HT-29 (cell line): ENCODE data around the gene FRAS1. TPM values are rescaled to one million over a fixed set of nuclear protein-coding genes. Genes with fewer than 3 reads are reported as not detected.
A peak's percentile ranks its signal among the peaks of the same experiment; 100 is the strongest.
"Not testable (repeated sequence)": the region's sequence is repeated elsewhere in the genome, so short reads cannot be mapped to it uniquely, and the experiment has no call there.

Source experiments
- DNase-seq: peaks from one replicate; pipeline ENCODE4 v3.0.0-alpha.2; 2015; ENCODE audit warnings: low spot score
- total RNA-seq: library from RNA; depleted of rRNA; stranded (reverse); fragments of >200 nt; shearing (Covaris generic); gene quantifications from 2 replicates; pipeline ENCODE4 v1.2.3, GENCODE V29; 2014

Gene FRAS1
- total RNA-seq, 1 experiment from 2014 or later, result 18.9 TPM

GRCh38 chr4:78424461-78424860, 367.3 kb downstream of the FRAS1 start:
- DNase-seq, result no peak

DNA sequence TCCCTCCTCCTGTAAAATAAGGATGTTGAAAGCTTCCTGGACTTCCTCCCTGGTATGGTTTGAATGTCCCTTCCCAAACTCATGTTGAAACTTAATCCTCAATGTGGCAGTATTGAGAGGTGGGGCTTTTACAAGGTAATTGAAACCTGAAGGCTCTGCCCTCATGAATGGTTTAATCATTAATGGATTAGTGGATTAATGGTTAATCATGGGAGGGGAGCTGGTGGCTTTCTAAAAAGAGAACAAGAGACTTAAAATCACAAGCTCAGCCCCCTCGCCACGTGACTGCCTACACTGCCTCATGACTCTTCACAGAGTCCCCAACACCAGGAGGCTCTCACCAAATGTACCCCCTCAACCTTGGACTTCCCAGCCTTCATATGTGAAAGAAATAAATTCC, 369.8 kb downstream of the FRAS1 start:
- DNase-seq, result peak; percentile 64

DNA sequence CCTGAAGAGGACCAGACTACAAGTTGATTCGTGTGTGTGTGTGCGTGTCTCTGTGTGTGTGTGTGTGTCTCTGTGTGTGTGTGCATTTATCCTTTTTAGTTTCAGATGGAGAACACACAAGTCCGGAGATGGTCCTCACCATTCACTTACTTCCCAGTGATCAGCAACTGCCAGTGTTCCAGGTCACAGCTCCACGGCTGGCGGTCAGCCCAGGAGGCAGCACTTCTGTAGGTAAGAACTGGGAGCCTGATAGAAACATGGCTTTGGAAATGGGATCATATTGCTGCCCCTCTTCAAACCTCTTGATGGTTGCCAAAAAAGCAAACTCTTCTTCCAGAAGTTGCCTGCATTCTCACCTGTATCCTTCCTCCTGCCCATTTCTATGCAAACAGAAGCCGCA, 371.9 kb downstream of the FRAS1 start:
- DNase-seq, result no peak

- no peak for DNase-seq
Measured at GRCh38 chr4:78432896-78433295, 375.8 kb downstream of the FRAS1 start.

GRCh38 chr4:78437608-78438088, 380.5 kb downstream of the FRAS1 start:
- no peak for DNase-seq

- peak; percentile 12 for DNase-seq
Measured at GRCh38 chr4:78439328-78439727, 382.2 kb downstream of the FRAS1 start.

DNA sequence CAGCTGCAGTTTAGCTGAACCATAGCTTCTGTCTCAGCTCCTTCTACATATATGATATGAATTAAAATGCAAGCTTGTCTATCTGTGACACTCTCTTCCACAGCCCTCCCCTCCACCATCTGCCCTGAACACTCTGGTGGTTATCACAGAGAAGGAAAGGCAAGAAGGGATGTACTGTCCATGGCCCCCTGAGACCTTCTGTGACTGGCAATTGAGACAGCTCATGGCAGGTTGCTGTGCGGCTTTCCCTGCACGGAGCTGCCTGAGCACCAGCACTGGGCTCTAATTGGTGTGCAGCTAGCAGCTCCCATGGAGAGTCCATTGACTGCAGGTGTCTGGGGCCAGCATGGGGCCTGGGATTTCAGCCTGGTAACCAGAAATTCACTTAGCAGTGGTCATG, 384.6 kb downstream of the FRAS1 start:
- DNase-seq, result no peak

- no peak for DNase-seq
Measured at GRCh38 chr4:78446619-78447018, 389.5 kb downstream of the FRAS1 start.

DNA sequence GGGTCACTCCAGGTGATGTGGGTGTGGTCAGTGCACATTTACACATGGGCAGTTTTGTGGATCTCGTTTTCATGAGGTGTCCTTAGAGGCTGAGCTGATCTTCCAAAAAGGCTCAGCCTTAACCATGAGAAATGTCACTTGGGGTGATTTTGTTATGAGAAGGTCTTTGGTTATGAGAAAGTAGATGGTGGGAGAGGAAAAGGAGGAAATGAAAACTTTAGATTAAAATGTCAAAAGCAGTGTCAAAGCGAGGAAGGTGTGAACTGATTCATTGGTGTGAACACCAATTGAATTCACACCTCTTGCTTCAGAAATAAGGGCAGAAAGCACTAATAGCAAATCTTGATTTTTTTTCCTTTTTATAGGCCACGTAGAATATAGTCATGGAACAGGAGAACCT, 394.3 kb downstream of the FRAS1 start:
- no peak for DNase-seq

GRCh38 chr4:78454016-78454415, 396.9 kb downstream of the FRAS1 start:
- no peak for DNase-seq

DNA sequence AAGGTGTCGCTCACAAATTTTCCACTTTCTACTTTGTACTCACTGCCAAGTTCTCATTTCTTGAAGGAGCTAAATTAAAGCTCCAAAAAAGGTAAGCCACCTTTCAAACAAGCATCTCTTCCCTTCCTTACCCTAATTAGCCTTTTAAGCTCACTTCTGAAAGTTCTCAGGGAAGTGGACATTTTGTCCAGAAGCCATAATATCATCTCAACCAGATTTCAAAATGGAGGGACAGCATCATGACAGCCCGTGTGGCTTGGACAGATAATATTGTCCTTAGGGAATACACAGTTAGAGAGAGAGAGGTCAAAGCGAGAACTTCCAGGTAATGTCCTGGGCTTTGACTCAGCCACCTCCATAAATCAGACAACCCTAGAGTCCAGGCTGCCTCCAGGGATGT, 400.6 kb downstream of the FRAS1 start:
- DNase-seq, result no peak

DNA sequence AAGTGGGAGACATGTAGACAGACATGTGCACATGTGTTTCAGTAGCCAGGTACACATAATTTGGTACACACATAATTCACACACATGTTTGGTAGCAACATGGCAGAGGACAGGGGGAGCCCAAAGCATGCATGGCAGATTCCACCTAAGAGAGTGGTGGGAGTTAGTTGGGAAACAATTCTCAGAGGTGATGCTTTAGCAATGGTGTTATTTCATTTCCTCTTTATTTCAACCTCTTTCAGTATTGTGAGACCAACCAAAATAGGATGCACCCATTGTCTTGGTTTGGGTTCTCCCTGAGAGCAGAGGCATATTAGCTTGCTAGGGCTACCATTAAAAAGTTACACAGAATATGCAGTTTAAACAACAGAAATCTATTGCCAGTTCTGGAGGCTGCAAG, 402.2 kb downstream of the FRAS1 start:
- DNase-seq, result no peak

GRCh38 chr4:78460368-78460767, 403.2 kb downstream of the FRAS1 start:
- no peak for DNase-seq

DNA sequence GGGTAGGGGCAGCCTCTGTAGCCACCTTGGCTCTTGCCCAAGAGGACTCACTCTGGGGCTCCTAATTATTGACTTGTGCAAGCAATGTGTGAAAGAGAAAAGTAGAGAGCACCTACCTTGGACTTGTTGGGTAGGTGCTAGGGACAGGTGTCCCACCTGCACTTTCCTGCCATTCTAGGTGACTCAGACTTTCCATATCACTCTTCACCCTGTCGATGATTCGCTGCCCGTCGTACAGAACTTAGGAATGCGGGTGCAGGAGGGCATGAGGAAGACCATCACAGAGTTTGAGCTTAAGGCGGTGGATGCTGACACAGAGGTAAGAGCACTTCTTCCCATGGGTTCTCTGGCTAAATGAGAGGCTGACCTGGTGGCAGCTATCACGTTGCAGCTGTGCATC, 407.1 kb downstream of the FRAS1 start:
- DNase-seq, result peak; percentile 7

GRCh38 chr4:78467223-78467622, 410.1 kb downstream of the FRAS1 start:
- not testable (repeated sequence) for DNase-seq

GRCh38 chr4:78468272-78468671, 411.1 kb downstream of the FRAS1 start:
- no peak for DNase-seq

DNA sequence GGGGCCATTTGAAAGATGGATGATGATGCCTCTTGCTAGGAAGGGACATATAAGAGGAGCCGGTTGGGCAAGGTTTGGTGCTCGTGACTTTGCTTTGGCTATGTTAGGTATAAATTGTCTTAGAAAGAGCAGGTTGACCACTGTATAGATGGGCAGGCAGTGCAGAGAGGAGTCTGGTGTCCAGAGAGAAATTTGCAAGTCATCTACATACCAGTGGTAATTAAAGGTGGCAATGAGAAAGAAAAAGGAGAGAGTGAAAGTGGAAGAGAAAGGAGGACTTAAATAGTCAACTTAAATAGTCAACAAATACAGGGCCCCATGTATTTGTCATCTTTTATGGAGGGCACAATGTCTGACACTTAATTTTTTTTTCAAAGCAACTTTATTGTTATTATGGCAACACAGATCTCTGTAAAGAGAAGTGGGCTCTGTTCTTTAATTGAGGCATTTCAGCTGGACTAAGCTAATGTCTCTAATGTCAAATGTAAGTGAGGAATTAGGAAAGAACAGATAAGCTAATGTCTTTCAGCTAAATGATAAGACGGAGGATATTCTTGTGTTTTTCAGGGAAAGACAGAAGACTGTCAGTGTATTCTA, 419.1 kb downstream of the FRAS1 start:
- no peak for DNase-seq

DNA sequence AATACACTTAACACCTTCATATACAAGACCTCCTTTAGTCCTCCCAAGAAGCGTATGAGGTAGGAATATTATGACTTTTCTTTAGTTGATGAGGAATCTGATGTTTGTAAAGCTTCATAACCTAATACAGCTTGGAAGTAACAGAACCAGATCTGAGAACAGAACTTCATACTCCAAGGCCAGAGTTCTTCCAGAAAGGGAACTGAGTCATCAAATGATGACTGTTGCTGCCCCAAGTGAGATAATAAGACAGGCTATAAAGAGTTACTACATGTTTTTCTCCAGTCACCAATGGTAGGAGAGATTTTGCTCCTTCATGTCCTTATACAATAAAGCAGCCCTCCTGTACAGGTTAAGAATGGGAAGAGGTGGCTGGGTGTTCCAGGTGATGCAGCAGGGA, 420.2 kb downstream of the FRAS1 start:
- no peak for DNase-seq

DNA sequence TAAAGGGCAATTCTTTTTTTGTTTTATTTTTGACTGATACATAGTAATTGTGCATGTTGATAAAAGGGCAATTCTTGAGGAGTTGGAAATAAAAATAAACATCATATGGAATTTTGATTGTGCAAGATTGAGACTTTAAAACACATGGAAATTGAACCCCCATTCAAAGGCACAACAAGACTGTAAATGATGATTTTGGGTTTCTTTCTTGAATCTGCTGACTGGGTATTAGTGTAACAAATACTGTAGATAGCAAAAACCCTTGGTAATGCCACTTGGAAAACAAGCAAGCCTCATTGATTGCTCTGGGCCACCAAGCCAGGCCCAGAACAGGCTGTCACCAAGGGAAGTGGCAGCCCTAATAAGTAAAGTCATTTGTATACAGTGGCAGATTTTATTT, 421.4 kb downstream of the FRAS1 start:
- no peak for DNase-seq

GRCh38 chr4:78480286-78480685, 423.2 kb downstream of the FRAS1 start:
- no peak for DNase-seq

GRCh38 chr4:78481180-78481579, 424.1 kb downstream of the FRAS1 start:
- DNase-seq, result no peak

DNA sequence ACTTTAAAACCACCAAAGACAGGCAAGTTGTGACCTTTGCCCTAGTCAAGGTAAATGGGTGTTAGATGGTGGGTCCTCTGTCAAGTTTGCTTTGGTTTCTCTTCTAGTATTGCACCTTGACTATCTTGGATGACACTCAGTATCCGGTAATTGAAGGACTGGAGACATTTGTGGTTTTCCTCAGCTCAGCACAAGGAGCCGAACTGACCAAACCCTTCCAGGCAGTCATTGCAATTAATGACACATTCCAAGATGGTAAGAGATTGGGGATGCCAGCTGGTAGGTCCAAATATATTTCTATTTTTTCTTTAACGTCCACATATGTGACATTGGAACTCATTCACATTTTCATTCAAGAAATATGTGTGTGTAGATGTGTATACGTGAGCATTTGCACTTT, 425.2 kb downstream of the FRAS1 start:
- DNase-seq, result no peak

GRCh38 chr4:78483811-78484210, 426.7 kb downstream of the FRAS1 start:
- DNase-seq, result no peak

DNA sequence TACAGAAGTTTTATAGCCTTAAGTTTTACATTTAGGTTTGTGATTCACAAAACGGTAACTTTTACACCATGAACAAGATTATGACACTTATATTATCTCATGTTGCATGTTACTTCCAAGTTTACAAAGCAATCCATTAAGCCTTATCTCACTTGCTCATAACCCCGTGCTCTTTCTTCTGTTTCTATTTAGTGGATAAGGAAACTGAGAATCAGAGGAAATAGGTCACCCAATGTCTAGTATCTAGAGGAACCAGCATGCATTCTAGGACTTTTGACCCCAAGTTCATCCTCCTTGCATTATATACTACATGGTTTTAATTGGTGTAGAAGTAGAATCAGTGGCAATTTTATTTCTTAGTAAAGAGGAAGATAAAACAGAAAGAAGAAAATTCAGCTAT, 427.5 kb downstream of the FRAS1 start:
- no peak for DNase-seq
